Choroid plexus epithelial cell (primary cell): ENCODE measurements around the gene SETD2.

Experiments
- DNase-seq: peaks from one replicate; pipeline ENCODE4 v3.0.0-alpha.2; 2010; ENCODE audit warnings: low read depth
- H3K4me3 ChIP-seq: 2 replicates; pipeline ENCODE4 v1.5.1; 2011; ENCODE audit warnings: low read depth, mild to moderate bottlenecking, control low read depth, low read length, moderate library complexity
- CTCF ChIP-seq: conservative IDR thresholded peaks from 2 replicates; pipeline ENCODE4 v1.5.1; 2011; ENCODE audit warnings: low read depth, mild to moderate bottlenecking, control low read depth, inconsistent platforms, low read length, moderate library complexity

SETD2 gene

GRCh38 chr3:46982546-46982945 lies 181.4 kb downstream of the SETD2 start:
- DNase-seq = no peak
- no peak for TF ChIP-seq CTCF
- no peak overlapping the region for H3K4me3 ChIP-seq

GRCh38 chr3:46981932-46982471 lies 181.9 kb downstream of the SETD2 start:
- DNase-seq = no peak
- H3K4me3 ChIP-seq = no peak overlapping the region
- no peak for TF ChIP-seq CTCF

GRCh38 chr3:46979958-46980497 lies 183.9 kb downstream of the SETD2 start:
- peak overlapping the region; percentile 75 for H3K4me3 ChIP-seq
- DNase-seq = no peak
- TF ChIP-seq CTCF = no peak

GRCh38 chr3:46978985-46979944 lies 184.6 kb downstream of the SETD2 start, which contains the start of gene NBEAL2:
Gene NBEAL2 (plus strand): TSS chr3:46979666. CDS start chr3:46979862, 196 bp downstream.
- H3K4me3 ChIP-seq = peak within 1 kb of the TSS; percentile 75
- TF ChIP-seq CTCF = no peak
- peak; percentile 89 for DNase-seq

GRCh38 chr3:46978381-46978780 lies 185.5 kb downstream of the SETD2 start:
- TF ChIP-seq CTCF = no peak
- H3K4me3 ChIP-seq = no peak overlapping the region
- DNase-seq = no peak

- TF ChIP-seq CTCF = no peak
- DNase-seq = no peak
- no peak overlapping the region for H3K4me3 ChIP-seq
Measured at GRCh38 chr3:46977811-46978195, 186.1 kb downstream of the SETD2 start.
